A673 (cell line): ENCODE data around the gene ENDOU.

Experiments
- CTCF ChIP-seq: fragments of 300-800, 200-600 bp; sonication (generic); conservative IDR thresholded peaks from 2 replicates; pipeline ENCODE4 v1.5.1; 2017; ENCODE audit warnings: low read depth, mild to moderate bottlenecking, antibody characterized with exemption, low read length, moderate library complexity, mixed read lengths
- EZH2 ChIP-seq: fragments of 200-600 bp; sonication (generic); IDR thresholded peaks from 2 replicates; pipeline ENCODE4 v1.6.1; 2017; ENCODE audit warnings: borderline replicate concordance, low read depth, mild to moderate bottlenecking, mixed read lengths, antibody characterized with exemption, low read length; ENCODE audit not compliant: poor library complexity, severe bottlenecking

GRCh38 chr12:47698055-47698454 lies 27.2 kb downstream of the ENDOU start:
- no peak for TF ChIP-seq CTCF
- no peak for TF ChIP-seq EZH2
